Prostate gland (tissue), 2 donors: ENCODE data around the gene MBNL2. TPM values are rescaled to one million over a fixed set of nuclear protein-coding genes. Genes with fewer than 3 reads are reported as not detected.

ENCODE experiments used
- DNase-seq: peaks from one replicate; pipeline ENCODE4 v3.0.0-alpha.2; 2019; ENCODE audit warnings: low spot score
- H3K27ac ChIP-seq, 2 donors: fragments of 200-600 bp; sonication (generic); 2 replicates each; pipeline ENCODE4 v1.5.1; 2017 to 2019
- H3K27me3 ChIP-seq: fragments of 200-600 bp; sonication (generic); replicated peaks from 2 replicates; pipeline ENCODE4 v1.5.1; 2019; ENCODE audit not compliant: insufficient read depth
- H3K36me3 ChIP-seq, 2 donors: fragments of 200-600 bp; sonication (generic); 1 replicate in 1 of 2; 2 replicates in 1 of 2; pipeline versions ENCODE4 v1.5.1 to v1.8.1; 2017 to 2019
- H3K4me1 ChIP-seq: fragments of 200-600 bp; sonication (generic); replicated peaks from 2 replicates; pipeline ENCODE4 v1.5.1; 2019
- H3K4me3 ChIP-seq, 2 donors: fragments of 200-600 bp; sonication (generic); 2 replicates each; pipeline ENCODE4 v1.5.1; 2017 to 2019
- H3K9me3 ChIP-seq: fragments of 200-600 bp; sonication (generic); 2 replicates; pipeline ENCODE4 v1.5.1; 2017
- POLR2A ChIP-seq: fragments of 450-650 bp; IDR thresholded peaks from one replicate; pipeline ENCODE4 v1.6.1; 2016; ENCODE audit warnings: antibody characterized with exemption, mild to moderate bottlenecking
- POLR2AphosphoS5 ChIP-seq: sonication (generic); formaldehyde crosslinking; IDR thresholded peaks from one replicate; pipeline ENCODE4 v1.6.1; 2017; ENCODE audit warnings: antibody characterized with exemption
- WGBS: methylation state at CpG from one replicate; pipeline ENCODE4 v1.1.5; 2018; 5-methylcytosine and 5-hydroxymethylcytosine counted together
- intact Hi-C: fragments of 100-400 bp; cut with DNase I; formaldehyde crosslinking; loops from one replicate; pipeline ENCODE4 v1.14.2; 2022
- total RNA-seq, 2 donors: library from RNA; depleted of rRNA; stranded (reverse); fragments of >200 nt; gene quantifications; one replicate each; pipeline ENCODE4 v1.1.0, GENCODE V29; 2016
- TF ChIP-seq, protein P1 (sequence below), 4 experiments: fragments of 200-600 bp in 2 of 4; fragments of 450-650 bp in 2 of 4; sonication (generic) in 2 of 4; IDR thresholded peaks; 1 replicate in 3 of 4; 2 replicates in 1 of 4; pipeline ENCODE4 v1.5.1; 2016 to 2019; ENCODE audit warnings: antibody characterized with exemption in 4 of 4, mild to moderate bottlenecking in 2 of 4, moderate library complexity in 2 of 4

MBNL2 gene
- total RNA-seq, 2 donors from 2014 or later, result 59.1 to 85.7 TPM

DNA sequence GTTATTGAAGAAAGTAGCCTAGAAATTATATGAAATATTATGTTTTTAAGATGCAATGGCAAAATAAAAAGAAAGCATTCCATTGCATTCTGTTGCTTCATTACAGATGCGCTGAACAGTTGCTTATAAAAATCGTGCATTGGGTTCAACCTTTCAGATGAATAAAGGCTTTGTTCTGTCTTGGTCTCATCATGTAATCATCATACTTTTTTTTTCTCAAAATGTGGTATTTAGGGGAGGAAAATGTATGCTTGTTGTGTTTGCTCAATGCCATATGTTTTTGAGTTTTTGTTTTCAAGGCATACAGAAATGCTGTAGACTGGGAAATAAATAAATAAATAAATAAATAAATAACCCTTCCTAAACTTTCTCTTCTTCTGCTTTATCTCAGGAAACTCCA is 1.1 kb upstream of the MBNL2 start:
- TF ChIP-seq, protein P1, sequence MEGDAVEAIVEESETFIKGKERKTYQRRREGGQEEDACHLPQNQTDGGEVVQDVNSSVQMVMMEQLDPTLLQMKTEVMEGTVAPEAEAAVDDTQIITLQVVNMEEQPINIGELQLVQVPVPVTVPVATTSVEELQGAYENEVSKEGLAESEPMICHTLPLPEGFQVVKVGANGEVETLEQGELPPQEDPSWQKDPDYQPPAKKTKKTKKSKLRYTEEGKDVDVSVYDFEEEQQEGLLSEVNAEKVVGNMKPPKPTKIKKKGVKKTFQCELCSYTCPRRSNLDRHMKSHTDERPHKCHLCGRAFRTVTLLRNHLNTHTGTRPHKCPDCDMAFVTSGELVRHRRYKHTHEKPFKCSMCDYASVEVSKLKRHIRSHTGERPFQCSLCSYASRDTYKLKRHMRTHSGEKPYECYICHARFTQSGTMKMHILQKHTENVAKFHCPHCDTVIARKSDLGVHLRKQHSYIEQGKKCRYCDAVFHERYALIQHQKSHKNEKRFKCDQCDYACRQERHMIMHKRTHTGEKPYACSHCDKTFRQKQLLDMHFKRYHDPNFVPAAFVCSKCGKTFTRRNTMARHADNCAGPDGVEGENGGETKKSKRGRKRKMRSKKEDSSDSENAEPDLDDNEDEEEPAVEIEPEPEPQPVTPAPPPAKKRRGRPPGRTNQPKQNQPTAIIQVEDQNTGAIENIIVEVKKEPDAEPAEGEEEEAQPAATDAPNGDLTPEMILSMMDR (IDR thresholded peaks at IDR 0.05), result no peak
- TF ChIP-seq POLR2AphosphoS5, result no peak
- no peak for TF ChIP-seq POLR2A
- H3K27me3 ChIP-seq, result no peaks in the 10 kb centered on the region
- H3K36me3 ChIP-seq, result no peaks in the 10 kb centered on the region
- peaks cover 4% of the 10 kb centered on the region for H3K4me1 ChIP-seq
- no peak for DNase-seq
- peak overlapping the region; percentile 85 for H3K27ac ChIP-seq
- intact Hi-C loops, result loop anchor here (5.0 to 10.0 kb wide), 4 partner anchors 64 to 996 kb away; partner anchors contain the start of gene RAP2A
- H3K4me3 ChIP-seq, result no peak overlapping the region
- H3K9me3 ChIP-seq, result no peaks in the 10 kb centered on the region
- WGBS, result 78% methylated on average over 2 of the region's 2 CpGs

DNA sequence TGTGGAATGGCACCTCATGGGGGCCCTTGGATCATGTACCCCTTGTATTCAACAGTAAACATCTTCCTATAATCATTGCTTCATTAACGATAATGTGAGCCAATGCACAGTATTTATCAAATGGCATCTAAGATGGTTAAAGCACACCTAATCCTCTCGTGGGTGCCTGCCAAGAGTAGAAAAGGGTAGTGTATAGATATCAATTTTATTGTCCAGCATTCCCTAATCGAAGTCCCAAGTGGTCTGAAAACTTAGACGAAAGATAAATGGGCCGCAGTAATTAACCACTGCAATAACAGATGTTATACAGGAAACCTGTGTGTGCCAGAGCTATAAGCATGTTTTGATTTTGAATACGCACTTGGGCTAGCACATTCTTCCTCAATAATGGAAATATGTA is 667 bp upstream of the MBNL2 start:
- DNase-seq, result no peak
- Histone ChIP-seq H3K27me3 (no peaks in the 10 kb centered on the region), H3K9me3 (no peaks in the 10 kb centered on the region), H3K27ac (peak overlapping the region; percentile 85), H3K4me3 (peak overlapping the region in 1 of 2 donors; percentile 45), H3K36me3 (no peaks in the 10 kb centered on the region), H3K4me1 (peaks cover 4% of the 10 kb centered on the region)
- TF ChIP-seq POLR2A, result no peak
- TF ChIP-seq POLR2AphosphoS5, result no peak
- TF ChIP-seq, protein P1 (IDR thresholded peaks at IDR 0.05), result no peak
- 15% methylated on average over 6 of the region's 6 CpGs for WGBS
- intact Hi-C loops, result loop anchor here (5.0 to 10.0 kb wide), 4 partner anchors 63 to 996 kb away; partner anchors contain the start of gene RAP2A

DNA sequence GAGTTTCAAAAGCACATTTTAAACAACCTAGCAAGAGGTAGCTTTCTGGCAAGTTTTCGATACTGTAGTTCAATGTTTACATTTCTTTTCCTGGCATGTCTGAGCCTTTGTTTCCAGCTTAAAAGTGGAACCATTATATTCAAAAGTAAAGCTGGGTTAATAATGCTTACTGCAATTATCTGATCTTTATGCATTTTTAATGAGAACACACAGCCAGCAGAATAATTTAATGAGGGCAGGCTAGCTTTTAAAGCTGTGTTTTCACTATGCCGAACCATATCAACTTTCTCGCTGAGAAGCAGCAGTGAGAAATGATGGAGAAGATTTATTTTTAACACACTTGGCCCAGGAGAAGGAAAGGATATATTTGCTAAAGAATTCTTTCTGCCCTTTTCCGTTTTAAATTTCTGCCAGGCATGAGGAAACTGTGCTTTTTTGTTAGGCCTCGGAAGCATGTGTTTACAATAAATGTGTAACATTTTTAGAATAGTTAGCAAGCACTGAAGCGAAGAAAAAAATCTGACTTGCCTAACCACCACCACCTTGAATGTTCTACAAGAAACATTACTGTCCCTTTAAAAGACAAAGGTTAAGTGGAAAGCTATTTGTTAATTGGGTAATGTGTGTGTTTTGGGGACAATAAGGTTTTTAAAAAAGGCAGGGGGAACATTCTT is 1.0 kb downstream of the MBNL2 start:
- Histone ChIP-seq H3K4me1 (peaks cover 4% of the 10 kb centered on the region), H3K36me3 (no peaks in the 10 kb centered on the region), H3K9me3 (no peaks in the 10 kb centered on the region), H3K4me3 (peak overlapping the region; percentile 35 to 45), H3K27me3 (no peaks in the 10 kb centered on the region), H3K27ac (peak overlapping the region; percentile 85)
- DNase-seq, result no peak
- TF ChIP-seq POLR2AphosphoS5 (no peak), POLR2A (no peak)
- TF ChIP-seq, protein P1 (IDR thresholded peaks at IDR 0.05), result no peak
- intact Hi-C loops, result loop anchor here (2.0 to 10.0 kb wide), 5 partner anchors 62 to 994 kb away; partner anchors contain the start of gene RAP2A
- under 1% methylated on average over 6 of the region's 6 CpGs for WGBS

DNA sequence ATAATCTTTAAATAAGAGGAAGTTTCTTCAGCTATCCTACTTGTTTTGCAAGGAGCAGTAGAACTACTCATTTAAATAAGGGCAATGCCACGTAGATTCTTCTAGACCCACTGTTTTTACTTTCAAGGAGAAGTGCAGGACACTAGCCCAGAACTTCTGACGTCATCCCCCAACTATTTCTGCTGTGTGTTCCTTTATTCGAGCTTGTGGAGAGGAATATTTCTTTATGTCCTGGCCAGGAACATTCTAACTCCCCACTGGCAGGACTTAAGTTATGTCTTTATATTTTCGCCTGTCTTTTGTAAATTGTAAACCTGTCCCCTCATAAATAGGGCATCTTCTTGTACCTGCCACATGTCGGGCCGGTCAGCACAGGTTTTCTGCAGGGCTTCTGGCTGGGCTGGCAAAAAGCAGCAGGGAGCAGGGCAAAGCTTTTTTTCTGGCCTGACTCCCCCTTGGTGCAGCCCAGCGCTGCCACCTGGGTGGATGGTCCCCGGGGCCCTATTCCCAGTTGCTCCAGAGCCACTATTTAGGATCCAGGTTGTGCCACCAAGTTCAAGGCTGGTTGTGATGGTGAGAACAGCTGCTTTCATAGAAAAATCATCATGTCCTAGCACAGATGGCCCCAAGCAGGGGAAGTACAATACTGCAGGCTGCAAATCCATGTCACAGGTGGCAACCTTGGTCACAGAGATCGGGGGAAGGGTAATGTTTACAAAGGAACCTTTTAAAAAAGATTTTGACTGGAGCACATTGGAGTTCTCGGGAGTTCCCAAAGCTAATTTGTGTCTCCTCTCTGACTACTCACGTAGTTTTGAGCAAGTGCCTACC is 1.8 kb downstream of the MBNL2 start:
- TF ChIP-seq, protein P1 (IDR thresholded peaks at IDR 0.05), result no peak
- TF ChIP-seq POLR2A, result peak; percentile 54
- TF ChIP-seq POLR2AphosphoS5, result peak; percentile 82

More for the DNA sequence above, 1.8 kb downstream of the MBNL2 start:
- Histone ChIP-seq H3K9me3 (no peaks in the 10 kb centered on the region), H3K27ac (peak overlapping the region; percentile 85), H3K4me3 (peak overlapping the region; percentile 35 to 45), H3K27me3 (no peaks in the 10 kb centered on the region), H3K4me1 (peaks cover 4% of the 10 kb centered on the region), H3K36me3 (no peaks in the 10 kb centered on the region)
- DNase-seq, result peak; percentile 80
- intact Hi-C loops, result loop anchor here (2.0 to 10.0 kb wide), 5 partner anchors 61 to 993 kb away; partner anchors contain the start of gene RAP2A
- 2% methylated on average over 11 of the region's 11 CpGs for WGBS
